Suprapubic skin (tissue), 4 donors: ENCODE results near the gene ADAMTS12.

Experiments
- POLR2A ChIP-seq, 2 donors: fragments of 450-650 bp; IDR thresholded peaks; one replicate each; pipeline ENCODE4 v1.6.1; 2017; ENCODE audit warnings: antibody characterized with exemption in 2 of 2, mild to moderate bottlenecking in 2 of 2, moderate library complexity in 2 of 2
- POLR2AphosphoS5 ChIP-seq, 3 donors: sonication (generic); formaldehyde crosslinking; IDR thresholded peaks; one replicate each; pipeline ENCODE4 v1.6.1; 2017; ENCODE audit warnings: antibody characterized with exemption in 3 of 3
- TF ChIP-seq, protein P1 (sequence below), 2 donors: fragments of 200-600 bp in 1 of 2; fragments of 450-650 bp in 1 of 2; sonication (generic) in 1 of 2; IDR thresholded peaks; one replicate each; pipeline ENCODE4 v1.5.1; 2016 to 2019; ENCODE audit warnings: antibody characterized with exemption in 2 of 2, mild to moderate bottlenecking in 1 of 2, moderate library complexity in 1 of 2

DNA sequence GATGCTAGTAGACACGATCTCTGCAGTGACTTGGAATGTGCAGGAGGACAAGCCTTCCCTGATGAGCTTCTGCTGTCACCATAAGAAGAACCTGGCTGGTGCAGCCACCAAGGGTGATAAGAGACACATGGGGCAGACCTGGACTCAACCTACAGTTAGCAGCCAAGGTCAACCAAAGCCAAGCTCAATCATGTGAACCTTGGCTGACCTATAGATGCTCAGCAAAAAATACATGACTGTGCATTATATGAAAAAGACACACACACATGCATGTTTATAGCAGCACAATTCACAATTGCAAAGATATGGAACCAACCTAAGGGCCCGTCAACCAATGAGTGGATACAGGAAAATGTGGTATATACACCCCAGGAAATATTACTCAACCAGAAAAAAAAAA lies 364.1 kb downstream of the ADAMTS12 start:
- no peak for TF ChIP-seq POLR2A (IDR thresholded peaks at IDR 0.05)
- TF ChIP-seq, protein P1, sequence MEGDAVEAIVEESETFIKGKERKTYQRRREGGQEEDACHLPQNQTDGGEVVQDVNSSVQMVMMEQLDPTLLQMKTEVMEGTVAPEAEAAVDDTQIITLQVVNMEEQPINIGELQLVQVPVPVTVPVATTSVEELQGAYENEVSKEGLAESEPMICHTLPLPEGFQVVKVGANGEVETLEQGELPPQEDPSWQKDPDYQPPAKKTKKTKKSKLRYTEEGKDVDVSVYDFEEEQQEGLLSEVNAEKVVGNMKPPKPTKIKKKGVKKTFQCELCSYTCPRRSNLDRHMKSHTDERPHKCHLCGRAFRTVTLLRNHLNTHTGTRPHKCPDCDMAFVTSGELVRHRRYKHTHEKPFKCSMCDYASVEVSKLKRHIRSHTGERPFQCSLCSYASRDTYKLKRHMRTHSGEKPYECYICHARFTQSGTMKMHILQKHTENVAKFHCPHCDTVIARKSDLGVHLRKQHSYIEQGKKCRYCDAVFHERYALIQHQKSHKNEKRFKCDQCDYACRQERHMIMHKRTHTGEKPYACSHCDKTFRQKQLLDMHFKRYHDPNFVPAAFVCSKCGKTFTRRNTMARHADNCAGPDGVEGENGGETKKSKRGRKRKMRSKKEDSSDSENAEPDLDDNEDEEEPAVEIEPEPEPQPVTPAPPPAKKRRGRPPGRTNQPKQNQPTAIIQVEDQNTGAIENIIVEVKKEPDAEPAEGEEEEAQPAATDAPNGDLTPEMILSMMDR (IDR thresholded peaks at IDR 0.05) = no peak
- no peak for TF ChIP-seq POLR2AphosphoS5 (IDR thresholded peaks at IDR 0.05)
